HG03457 (cell line): Measurements from ENCODE around the gene PTGS1.
A peak's percentile ranks its signal among the peaks of the same experiment; 100 is the strongest.
"Not testable (repeated sequence)": the region's sequence is repeated elsewhere in the genome, so short reads cannot be mapped to it uniquely, and the experiment has no call there.

Experiments used
- ATAC-seq: cut with Tn5 transposase; IDR thresholded peaks from one replicate; pipeline ENCODE4 v1.9.1; 2021; ENCODE audit warnings: moderate number of reproducible peaks; ENCODE audit not compliant: unreplicated experiment

Gene PTGS1

DNA sequence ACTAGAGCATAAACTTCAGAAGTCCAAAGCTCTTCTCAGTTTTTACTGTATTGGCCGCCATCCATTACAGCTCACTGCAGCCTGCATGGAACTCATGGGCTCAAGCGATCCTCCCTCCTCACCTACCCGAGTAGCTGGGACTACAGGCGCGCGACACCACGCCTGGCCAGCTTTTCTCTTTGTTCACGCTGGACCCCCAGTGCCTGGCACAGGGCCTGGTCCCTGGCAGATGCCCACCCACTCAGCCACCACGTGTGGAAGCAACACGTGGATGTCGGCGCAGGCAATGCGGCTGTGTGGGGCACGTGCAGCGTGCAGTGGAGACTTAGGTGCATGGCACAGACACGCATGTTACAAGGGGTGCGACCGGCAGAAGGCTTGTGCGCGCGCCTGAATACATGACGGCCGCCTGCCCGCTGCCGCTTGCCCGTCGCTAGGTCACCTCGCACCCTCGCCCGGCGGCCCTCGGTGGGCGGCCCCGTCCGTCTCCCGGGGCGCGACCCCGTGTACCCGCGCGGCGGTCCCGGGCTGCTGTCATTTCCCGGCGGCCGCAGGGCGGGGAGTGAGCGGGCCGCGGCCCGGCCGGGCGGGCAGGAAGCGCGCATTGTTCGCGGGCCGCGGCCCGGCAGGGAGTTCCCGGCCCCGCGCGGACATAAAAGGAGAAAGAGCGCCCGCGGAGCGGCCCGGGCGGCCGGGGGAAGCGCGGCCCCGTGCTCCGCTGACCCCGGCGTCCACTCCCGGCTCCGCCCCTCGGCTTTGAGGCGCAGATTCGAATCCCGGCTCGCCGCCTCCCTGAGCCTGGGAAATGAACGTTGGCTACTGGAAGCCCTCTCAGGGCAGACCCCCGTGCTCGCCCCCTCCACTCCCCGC is 24.1 kb upstream of the PTGS1 start:
- no peak for ATAC-seq

DNA sequence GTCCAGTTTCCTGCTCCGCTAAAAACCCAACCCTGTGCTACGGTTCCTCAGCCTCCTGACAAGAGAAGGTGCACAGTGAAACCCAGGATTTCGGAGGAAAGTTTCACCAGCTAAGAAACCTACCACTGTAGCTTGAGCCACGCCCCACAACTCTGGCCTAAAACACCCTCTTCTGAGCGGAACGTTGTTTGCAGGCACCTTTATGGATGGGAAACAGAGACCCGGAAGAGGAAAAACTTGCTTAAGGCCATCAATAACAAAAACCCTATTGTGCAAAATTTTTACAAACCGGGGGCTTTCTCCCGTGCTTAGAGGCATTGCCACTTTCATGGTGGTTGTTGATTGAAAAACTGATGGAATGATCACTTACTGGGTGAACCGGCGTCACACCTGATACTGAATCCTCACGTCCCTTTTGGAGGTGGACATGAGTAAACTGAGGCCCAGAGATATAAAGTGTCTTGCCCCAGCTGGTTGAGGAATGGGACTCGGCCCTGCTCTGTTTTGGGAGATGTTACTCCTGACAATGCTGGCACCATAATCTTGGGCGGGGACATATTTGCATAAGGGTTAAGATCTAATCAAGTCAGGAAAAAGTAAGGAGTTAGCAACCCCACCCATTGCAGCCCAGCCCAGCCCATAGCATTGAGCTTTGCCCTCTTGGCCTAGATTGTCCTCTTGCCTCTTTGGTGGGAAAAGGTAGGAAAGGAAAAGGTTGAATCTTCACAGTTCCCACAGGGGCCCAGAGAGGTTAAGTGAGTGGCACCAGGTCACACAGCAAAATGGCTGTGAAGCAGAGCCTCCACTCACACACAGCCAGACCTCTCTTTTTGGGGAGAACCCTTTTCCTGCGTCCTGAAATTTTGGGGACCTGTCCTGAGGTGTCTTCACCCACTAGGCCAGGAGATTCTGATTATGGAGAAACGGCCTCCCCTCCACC is 23.2 kb upstream of the PTGS1 start:
- no peak for ATAC-seq

DNA sequence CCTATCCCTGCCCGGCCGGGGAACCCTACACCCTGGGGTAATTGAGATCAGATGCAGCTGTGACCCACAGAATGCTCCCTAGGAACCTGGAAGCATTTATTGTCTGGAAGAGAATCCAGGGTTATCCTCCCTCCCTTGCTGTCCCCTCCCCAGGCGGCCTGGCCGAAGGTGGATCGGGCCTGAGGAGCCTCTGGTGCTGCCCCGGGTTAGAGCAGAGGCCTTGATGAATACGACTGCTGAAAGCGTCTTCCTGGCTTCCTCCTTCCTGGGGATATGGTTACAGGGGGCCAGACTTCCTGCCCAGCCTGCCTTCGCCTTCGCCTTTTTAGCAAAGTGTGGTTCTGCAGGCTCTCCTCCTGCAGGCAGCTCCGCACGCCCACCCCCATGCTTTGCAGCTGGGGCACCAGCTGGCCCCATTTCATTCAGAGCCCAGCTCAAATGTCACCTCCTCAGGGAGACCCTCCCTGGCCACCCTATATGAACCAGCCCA is 22.5 kb upstream of the PTGS1 start:
- no peak for ATAC-seq

DNA sequence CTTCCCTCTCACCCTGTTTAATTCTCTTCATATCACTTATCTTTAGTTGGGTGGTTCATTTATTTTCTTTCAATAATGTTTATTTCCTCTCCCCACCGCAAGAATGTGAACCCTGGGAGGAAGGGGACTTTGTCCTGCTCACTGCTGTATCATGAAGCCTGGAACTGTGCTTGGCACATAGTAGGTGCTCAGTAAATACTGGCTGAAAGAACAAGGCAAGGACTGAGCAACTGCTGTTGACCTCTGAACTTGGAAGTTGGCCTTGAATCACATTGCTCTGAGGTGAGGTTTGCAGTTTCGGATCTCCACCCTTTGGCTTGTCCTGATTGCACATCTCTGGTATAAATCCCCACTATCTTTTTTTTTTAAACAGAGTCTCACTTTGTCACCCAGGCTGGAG is 22.0 kb upstream of the PTGS1 start:
- ATAC-seq: no peak

DNA sequence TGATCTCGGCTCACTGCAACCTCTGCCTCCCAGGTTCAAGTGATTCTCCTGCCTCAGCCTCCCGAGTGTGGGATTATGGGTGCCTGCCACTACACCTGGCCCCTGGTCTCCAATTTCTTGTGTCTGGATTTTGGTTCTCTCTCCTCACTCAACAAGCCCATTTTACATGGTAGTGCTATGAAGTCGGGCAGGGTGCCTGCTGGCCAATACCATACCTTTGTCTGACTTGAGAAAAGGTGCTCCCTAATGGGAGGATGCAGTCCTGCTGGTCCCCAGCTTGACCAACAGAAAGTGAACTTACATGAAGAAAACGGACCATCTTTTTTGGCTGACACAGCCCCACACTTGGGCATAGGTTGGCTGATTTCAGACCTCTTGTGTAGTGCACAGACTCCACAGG is 21.6 kb upstream of the PTGS1 start:
- no peak for ATAC-seq

DNA sequence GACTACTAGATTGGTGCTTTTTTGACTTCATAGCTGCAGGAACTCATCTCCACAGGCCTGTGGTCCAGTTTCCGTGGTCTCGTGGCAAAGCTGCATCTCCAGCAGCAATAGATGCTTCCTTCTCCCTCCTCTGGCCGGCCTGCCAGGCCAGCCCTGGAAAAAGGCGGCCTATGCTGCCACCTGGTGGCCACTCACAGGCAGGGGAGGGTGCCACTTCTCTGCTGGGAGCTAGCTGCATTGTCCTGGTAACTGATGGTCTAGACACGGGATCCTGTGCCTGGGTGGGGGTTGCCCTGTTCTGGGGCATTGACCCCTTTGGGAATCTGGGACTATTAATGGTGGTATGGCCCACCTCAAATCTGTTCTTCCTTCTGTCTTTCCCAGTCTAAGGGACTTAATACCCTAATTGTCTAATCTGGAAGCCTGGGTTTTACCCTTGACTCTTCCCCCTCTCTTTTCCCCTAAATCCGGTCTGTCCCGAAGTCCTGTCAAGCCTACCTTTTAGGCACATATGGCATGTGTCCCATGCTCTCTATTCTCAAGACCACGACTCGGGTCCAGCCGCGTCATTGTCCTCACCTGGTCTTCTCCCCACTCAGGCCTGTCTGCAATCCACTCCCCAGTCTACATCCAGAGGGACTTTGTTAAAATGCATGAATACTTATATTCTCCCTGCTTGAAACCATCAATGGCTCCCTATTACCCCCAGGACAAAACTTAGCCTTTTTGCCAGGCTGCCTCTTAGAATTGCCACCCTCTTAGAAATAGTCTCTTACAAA is 20.1 kb upstream of the PTGS1 start:
- ATAC-seq: peak; percentile 86

DNA sequence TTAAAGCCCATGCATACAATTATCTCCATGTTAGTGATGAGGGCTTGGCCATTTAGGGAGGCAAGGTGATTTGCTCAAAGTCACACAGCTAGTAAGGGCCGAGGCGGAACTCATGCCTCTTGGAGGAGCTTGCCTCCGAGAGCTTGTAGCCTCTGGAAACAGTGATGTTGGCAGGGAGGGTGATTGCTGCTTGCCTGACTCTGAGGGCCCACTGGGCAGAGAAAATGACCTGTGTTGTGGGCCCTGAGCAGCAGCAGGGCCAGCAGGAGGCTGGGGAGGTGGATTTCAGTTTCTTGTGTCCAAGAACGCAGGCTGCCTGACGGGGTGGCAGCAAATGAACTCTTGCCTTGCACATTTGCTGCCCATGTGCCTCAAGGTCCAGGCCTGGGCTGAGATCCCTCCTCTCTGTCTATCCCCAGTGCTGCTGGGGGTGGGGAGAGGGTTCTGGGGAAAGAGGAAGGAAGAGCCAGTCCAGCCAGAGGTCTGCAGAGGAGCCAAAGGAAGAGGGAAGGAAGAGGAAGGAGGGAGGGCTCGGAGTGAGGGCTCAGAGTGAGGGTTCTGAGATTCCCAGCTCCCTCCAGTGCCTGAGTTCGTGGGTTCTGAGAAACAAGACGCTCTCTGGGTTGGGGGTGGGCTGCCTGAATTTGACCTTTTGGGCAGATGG is 16.2 kb upstream of the PTGS1 start:
- no peak for ATAC-seq

DNA sequence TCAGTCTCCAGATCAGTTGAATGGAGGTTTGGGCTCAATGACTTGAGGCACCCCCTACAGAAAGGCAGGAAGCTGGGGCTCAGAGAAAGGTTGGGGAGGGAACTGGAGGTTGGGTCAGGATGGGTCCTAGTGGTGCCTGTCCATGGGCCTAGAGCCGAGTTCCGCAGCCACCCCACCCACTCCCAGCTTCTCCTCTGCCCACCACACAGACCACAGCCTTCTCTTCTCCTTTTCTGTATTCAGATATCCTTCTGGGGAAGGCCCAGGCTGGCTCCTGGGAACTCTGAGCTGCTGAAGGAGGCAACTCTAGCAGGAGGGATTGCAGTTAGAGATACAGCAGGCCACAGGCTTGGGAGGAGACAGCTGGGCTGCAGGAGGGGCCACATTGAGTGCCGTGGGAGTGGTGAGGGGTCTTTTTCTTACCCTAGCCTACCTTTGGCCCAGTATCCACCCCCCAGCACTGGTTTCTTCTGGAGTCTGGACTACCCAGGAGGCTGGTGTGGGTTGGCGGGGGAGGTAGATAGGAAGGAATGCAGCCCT is 15.4 kb upstream of the PTGS1 start:
- no peak for ATAC-seq

DNA sequence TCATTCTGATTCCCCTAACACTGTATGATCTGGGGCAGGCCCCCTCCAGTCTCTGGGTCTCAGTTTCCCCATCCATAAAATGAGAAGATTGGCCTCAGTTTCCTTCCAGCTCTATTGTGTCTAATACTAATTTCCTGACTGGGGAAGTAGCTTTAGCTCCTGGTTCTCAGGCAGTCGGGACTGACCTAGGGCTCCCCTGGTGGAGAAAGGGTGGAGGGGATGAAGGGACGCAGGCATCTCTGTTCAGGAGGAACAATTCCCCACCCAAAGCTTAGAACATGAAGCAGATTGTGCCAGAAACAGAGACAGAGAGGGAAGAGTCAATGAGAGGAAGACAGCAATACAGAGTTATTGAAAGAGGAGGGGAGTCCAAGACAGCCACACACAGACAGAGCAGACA is 14.2 kb upstream of the PTGS1 start:
- ATAC-seq: no peak

DNA sequence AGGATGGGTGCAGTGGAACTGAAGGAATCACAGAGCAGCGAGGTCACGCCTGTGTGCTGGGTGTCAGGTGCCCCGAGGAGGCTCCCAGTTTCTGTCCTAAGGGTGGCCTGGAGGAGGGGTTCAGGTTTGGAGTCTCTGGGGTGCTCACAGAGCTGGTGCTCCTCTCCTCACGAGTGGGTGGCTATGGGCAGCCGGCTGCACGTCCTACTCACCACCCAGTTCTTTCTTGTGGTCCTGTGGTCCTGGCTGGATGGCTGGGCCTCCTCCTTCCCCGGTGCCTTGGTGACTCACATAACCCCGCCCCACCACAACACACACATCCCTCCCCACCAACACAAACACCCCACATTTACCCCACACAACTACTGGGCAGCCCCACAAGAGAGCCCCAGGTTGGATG is 9.9 kb upstream of the PTGS1 start:
- no peak for ATAC-seq

DNA sequence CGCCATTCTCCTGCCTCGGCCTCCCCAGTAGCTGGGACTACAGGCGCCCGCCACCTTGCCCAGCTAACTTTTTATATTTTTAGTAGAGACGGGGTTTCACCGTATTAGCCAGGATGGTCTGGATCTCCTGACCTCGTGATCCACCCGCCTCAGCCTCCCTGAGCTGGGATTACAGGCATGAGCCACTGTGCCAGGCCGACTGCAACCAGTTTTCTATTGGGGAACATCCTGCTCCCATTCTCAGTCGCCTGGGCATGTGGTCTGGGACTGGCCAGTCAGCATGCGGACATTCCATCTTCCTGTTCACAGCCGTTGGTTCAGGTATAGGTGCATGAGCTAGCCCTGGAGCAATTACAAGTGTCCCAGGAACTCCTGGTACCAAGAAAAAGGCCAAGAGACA is 7.7 kb upstream of the PTGS1 start:
- ATAC-seq: not testable (repeated sequence)

DNA sequence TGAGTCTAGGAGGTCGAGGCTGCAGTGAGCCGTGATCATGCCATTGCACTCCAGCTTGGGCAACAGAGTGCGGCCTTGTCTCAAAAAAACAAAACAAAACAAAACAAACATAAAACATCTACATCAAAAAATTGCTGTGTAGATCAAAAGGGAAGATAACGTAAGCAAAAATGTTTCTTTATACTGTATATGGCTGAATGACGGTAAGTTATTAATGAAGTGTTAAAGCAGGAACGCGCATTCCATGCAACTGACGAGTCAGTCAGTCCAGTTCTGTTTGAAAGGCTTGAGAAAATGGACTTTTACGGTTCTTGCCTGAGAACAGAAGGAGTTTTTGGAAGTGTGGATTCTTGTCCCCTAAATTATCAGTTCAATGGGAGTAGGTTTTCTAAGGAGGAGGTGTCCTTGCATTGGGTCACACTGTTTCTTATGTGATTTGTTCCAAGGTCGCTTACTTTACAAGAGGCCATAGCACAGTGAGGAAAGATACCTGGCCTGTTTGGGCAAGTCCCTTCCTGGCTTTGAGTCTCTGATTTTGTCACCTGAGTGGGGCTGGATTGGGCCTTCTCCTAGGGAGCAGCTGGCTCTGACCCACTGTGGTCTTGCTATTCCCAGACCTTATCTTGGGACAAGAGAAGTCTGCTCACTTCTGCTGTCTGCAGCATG is 6.6 kb upstream of the PTGS1 start:
- ATAC-seq: no peak

DNA sequence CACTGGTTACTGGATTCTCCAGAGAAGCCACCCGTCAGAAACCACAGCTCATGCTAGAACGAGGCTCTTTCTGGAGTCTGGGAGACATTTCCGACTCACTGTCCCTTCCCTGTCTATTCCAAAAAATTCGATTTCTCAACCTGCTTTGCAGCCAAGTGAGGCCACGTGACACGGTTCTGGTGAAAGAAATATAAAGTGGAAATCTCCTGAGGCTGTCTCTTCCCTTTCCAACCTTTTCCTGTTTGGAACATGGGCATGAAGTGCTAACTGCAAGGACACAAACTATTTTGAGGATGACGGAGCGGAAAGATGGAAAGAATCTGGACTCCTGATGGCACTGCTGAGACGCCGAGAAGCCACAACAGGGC is 6.1 kb upstream of the PTGS1 start:
- ATAC-seq: no peak

DNA sequence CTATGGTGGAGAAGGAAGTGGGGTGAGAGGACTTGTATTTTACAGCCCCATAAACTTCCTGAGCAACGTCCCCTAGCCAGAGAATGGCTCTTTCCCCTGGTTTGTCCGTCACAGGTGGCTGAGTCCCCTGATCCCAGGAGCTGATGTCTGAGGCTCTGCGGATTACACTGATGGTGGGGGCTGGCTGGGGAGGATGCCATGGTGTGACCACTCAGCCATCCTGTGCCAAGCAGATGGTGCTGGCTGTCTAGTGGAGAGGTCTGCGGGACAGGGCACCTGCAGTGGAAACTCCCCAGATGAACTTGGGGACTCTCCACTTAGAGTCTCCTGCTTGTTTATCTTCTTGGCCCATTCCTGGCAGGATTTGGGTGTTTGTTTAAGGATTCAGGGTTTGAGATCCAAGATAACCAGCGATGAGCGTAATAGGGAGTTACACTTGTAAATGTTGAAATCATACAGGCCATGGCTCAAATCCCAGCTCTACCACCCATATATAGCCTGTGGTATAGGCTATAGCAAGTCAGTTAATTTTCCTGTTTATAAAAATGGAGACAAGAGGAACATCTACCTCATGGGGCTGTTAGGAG is 4.7 kb upstream of the PTGS1 start:
- ATAC-seq: no peak

DNA sequence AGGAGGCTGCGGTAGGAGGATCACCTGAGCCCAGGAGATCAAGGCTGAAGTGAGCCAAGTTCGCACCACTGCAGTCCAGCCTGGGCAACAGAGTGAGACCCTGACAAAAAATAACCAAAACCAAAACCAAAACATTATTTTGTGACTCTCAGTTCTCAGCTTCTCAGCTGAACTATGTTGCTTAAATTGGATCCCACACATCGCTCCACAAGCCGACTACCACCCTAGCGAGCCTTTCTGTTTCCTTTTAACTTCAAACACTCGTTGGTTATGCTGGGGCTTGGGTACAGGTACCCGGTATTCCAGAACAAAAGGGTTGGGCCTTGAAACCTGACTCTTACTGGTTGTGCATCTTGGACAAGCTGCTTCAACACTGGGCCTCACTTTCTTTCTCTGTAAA is 3.8 kb upstream of the PTGS1 start:
- ATAC-seq: no peak

DNA sequence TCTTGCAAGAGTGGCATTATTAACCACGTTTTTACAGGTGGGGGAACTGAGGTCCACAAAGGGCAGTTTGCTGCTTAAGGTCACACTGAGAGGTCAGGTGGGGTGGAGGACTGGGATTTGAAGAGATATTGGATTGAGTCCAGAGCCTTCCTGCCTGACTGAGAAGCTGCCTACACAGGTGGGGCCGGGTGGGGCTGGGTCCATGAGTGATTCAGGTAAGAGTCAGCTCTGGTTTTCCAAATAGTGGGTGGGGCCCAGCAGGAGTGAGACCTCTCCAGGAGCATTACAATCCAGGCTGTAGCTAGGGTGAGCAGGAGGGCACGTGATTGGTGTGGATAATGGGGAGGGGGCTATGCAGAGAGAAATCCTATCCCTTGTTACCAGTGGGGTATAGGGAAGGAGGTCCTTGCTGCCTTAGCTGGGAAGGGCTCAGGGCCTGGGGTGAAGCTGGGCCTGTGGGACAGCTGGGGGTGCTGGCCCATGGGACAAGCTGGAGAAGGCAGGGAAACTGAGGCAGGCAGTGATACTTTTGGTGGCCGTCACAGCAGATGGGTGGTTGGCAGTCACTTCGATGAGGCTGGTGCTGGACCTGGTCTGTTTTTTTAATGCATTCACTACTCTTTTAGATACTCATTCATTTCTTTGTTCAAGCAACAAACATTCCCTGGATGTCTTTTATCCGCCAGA is 2.9 kb upstream of the PTGS1 start:
- ATAC-seq: no peak

DNA sequence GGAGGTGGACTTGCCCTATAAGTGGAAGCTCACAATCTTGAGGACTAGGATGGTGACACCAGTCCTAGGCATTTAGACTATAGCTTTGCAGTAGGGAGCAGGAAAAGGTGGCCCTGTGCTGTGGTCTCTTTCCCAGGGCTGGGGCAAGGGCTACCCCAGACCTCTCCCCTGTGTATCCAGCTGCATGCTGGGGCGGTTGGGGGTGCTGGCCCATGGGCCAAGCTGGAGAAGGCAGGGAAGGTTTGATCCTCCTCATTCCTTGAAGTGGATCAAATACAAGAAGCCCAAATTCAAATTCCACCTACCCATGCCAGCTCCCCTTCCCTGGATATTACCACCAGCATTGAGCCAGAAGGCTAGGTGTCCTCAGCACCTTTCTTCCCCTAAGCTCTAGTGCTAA is 2.2 kb upstream of the PTGS1 start:
- ATAC-seq: no peak

DNA sequence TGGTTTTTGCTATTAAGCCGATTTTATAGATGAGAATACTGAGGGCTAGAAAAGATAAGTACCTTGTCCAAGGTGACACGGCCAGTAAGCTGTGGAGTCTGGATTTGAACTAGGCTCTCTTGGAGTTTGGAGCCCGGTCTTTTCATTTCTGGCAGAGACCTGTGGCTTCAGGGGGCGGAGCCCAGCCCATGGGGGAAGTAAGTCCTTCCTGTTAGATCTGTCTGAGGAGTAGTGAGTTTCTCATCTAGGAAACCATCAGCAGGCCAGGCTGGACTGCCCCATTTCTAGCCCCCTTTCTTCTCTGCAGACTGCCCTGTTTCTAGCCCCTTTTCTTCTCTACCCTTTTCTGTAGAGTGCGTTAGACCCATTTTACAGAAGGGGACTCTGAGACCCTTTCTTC is 521 bp upstream of the PTGS1 start:
- no peak for ATAC-seq

DNA sequence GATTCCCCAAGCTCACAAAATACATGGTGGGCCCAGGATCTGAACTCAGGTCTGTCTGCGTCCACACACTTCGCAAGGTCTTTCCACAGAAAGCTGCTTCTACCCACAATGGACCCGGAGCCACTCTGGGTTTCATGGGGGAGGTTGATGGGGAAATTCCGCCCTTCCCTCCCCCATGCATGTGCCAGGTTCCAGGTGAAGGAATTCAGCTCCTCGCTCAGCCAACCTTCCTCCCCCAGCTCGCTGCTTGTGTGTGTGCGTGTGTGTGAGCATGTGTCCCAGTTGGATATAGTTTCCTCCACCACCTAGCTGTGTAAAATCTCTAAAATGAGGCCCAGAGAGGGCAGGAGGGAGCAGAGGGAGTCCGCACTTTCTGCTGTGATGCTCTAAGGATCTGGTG is 1.0 kb downstream of the PTGS1 start:
- no peak for ATAC-seq
